Occipital lobe (tissue), 2 donors: ENCODE measurements around the gene CHSY1. TPM values are rescaled to one million over a fixed set of nuclear protein-coding genes. Genes with fewer than 3 reads are reported as not detected.

Experiments
- DNase-seq: peaks from one replicate; lab custom pipeline; 2025; lab: John Stamatoyannopoulos, UW
- total RNA-seq: library from RNA; depleted of rRNA; stranded (reverse); fragments of >200 nt; gene quantifications from one replicate; pipeline ENCODE4 v1.2.3, GENCODE V29; 2014

Gene CHSY1
- total RNA-seq, 1 donor from 2014 or later, result 23.9 TPM

DNA sequence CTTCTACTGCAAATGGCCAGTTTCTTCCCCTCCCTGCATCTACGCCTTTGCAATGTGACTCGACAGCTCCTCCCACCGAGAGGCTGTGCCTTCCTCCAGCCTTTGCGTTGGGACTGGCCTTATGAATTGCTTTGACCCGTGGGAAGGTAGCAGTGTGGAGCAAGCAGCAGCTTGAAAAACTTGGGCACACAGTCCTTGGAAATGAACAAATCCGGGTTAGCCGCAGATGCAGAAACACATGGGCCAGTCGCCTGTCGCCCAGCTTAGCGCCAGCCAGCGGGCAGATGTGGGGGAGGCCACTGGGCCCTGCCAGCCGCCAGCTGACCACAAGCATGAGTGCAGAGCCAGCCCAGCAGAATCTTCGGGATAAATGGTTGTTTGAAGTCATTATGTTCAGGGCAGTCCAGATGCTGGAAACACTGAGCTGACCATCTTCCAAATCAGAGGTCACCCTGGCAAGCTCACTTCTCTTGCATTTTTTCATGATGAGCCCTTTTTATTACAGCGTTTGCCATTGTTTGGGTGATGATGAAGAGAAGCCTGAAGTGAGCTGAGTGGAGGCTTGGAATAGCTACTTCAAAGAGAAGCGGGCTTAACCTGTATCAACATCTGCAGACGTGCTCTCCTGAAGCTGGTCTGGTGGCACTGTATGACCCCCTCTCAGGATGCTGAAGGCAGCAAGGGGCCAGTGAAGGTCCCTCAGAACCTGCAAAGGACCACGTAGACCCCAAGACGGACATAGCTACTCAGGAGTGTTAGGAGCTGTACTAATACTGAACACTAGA, 15.7 kb upstream of the CHSY1 start:
- peak; percentile 51 for DNase-seq

DNA sequence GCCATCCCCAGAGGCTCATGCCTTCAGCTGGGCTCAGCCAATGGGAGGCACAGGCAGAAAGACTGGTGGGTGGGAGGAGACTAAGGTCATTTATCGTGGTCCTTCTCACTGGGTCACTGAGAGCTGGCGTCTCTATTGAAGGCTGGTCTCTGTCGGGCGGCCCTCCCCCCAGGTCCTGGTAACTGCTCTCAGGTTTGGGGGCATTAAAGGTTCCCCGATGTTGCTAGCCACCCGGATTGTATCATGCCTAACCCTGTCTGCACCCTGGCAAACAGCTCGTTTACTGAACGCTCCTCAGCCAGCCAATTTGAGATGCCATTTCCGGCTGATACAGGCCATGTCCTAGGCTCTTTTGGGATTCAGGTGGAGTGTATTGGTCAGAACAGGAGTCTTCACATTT, 14.9 kb upstream of the CHSY1 start:
- no peak for DNase-seq

DNA sequence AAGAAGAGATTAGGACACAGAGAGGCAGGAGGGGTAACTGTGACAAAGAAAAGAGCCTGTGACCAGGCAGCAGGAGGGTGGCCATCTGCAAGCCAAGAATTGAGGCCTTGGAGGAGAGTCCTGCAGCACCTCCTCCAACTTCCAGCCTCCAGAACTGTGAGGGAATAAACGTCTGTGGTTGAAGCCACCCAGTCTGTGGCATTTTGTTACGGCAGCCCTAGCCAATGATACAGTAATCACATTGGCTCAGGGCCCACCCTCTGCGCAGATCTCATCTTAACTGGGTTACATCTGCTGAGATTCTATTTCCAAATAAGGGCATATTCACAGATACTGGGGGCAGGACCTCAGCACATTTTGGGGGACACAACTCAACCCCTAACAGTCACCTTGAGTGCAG, 14.2 kb upstream of the CHSY1 start:
- no peak for DNase-seq

DNA sequence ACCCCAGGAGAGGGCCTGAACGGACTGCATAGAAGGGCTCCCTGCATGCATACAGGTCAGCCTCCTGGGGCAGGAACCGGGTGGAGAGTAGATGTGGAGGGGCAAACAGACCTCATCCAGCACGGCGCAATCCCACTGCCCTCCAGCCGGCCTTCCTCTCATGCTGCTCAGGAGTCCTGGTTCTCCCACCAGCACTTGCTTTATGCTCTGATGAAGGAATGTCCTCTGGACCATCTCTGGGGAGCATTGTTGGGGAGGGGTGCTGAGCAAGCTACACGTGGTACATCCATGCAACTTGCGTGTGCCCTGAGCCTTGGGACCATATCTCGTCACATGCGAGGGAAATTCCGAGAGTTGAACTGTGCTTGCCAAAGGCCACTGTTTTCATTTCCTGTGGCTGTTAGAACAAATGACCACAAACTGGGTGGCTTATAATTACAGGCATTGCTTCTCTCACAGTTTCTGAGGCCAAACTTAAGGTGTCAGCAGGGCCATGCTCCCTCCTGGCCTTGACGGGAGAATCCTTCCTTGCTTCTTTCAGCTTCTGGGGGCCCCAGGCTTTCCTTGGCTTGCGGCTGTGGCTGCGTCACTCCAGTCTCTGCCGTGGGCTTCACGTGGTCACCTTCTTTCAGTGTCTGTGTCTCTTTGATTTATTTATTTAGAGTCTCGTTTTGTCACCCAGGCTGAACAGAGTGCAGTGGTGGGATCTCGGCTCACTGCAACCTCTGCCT, 13.2 kb upstream of the CHSY1 start:
- DNase-seq, result no peak

DNA sequence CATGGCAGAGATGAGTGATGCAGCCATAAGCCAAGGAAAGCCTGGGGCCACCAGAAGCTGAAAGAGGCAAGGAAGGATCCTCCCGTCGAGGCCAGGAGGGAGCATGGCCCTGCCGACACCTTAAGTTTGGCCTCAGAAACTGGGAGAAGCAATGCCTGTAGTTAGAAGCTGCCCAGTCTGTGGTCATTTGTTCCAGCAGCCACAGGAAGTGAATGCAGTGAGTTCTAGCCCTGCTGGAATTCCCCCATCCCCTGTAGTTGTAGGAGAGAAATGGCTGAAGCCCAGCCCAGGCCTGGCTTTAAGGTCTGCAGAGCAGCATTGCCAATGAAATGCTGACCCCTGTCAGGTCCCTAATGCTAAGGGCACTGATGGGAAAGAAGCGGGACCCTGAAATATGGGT, 12.2 kb upstream of the CHSY1 start:
- DNase-seq, result no peak

DNA sequence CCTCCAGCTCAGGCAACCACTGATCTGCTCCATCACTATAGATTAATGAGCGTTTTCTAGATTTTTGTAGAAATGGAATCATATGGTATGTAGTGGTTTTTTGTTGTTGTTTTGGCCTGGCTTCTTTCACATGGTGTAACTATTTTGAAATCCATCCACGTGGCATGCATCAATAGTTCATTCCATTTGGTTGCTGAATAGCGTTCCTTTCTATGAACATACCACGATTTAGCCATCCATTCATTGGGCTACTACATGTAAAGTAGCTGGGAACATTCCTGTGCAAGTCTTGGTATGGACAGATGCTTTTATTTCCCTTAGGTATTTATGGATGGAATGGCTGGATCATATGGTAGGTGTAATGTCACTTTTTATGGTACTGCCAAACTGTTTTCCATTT, 10.7 kb upstream of the CHSY1 start:
- no peak for DNase-seq

DNA sequence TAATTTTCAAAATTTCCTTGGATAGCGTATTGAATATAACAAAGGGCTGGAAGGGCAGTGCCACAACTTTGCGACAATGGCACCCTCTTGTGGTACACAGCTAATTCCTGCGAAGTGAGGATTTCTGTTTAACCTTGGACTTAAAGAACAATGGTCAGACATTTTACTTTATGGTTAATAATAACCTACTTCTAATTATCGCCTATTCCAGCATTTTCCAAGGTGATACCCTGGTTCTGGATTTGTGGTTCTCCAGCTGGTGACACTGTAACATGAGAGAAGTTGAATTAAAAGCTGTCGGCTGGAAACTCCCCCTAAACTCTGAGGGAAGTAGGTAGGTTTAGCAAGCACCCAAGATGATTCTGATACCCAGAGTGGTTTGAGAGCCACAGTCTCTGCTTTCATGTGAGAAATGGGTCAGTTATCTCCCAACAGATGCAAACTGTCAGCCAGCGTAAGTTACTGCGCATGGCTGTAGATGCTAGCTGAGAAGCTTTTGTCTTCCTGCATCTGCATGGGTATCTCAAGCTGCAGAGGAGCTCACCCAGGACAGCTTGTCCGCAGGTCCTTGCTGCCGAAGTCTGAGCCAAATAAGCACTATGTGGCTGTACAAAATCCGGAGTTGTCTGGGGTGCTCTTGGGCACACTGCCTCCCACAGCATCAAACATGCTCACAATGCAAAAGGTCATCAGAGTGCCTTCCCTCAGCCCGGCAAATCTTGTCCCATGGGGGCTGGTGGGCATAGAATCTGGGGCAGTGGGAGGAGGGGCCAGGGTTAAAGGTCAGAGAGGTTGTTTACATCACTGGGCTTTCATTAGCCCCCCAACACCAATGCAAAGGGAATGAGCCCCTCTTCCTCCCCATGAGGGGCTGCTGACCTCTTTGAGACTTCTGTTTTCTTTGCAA, 6.6 kb upstream of the CHSY1 start:
- DNase-seq, result no peak

DNA sequence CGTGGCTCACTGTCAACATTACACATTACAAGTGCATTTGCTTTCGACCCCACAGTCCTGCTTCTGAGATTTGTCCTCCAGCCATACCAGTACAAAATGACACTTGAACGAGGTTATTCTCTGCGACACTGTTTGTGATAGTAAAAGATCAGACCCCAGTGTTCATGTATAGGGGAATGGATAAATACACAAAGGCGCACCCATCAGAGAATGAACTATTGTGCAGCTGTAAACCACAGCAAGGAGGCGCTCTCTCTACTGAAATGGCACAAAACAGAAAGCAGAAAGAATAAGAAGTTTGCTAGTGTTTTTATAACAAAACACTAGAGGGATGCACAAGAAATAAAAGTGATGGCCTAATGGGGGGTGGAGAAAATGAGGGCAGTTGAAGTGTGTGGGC, 4.9 kb upstream of the CHSY1 start:
- no peak for DNase-seq

DNA sequence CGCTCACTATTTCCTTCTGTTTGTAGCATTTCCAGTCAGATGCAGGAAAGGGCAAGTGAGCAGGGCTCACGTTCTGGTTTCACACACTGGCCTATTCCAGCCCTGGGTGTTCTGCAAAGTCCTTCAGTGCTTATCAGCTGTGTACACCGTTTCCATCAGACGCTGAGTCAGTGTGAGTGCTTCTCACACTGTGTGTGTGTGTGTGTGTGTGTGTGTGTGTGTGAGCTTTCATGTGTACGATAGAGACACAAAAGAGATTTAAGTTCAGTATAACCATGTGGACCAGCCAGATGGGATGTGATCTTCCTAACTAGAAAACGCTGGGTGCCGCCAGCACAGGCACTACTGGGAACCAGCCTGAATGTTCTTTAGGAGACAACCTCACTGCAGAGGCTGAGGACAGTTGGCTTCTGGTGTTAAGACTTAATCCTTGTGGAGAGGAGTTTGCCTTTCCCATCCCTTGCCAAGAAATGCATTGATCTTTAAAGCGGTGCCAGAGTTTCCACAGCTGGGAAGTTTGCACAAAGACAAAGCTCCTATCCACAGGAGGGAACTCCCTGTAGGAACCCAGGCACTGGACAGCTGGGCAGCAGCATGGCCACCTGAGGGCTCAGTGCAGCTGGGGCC, 3.9 kb upstream of the CHSY1 start:
- DNase-seq, result no peak

DNA sequence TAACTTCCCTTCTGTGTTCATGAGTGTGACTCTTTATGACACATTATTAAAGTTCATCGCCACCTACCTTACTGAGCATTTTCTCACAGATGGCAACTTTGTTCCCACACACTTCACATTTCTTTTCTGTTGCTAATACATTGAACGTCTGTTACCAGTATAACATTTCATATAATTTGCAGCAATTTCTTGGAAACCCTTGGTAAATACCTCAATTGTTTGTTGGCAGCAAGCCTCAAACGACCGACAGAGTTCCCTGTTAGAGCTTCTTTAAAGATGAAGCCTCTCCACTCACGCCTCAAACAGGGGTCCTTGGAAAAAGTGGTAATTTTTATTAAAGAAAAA, 3.2 kb upstream of the CHSY1 start:
- DNase-seq, result no peak

DNA sequence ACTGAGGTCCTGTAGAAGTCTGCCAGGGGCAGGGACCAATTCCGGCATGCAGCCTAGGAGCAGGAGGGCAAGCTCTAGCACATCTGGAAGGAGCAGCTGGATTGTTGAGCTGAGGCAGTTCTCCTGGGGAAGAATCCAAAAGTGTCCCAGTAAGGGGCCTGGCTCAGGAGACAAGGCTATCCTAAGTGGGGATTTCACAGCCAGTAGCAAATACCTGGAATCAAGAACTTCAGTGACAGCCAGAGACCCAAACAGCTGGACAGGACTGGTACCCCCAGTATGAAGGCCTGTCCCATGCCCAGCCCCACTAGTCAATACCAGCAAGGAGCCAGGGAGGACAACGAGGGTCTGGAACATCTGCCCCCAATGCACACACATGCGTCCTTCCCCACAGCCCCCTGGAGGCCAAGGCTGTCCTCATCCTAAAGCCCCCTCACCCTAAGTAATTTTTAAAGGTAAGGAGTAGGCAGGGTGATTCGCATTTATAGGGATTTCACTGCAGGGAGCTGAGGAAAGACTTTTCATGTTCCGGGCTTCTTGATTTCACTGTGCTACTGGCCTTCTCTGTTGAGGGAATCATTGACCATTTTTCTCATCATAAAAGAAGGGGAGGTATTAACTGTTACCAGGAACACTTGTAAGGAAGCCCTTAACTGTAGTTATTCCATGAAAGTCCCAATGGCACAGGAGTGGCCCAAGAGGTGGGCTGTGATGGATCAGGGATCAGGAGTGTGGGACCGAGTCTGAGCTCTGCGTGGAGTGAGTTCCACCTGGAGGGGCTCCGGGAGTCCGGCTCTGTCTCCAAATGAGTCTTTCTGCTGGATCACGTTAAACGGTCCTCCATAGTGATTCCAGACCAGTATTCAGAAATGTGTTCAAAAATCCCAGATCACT, 2.6 kb upstream of the CHSY1 start:
- no peak for DNase-seq

DNA sequence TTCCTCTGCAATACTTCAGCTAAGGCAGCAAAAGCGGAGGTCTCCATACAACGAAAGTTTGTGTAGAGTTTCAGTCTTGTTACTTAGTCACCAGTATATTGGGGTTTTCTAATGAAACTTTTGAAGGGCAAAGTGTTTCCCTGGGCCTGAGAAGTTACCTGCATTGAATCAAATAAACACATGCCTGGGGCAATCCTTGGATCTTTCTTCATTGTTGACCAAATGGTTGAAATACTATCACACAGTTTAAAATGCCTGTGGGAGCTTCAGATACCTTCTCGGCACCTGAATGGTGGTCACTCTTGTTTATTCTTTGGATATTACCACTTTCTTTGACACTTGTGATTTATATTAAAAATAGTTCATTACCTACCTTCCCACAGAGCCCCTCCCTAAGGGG, 988 bp upstream of the CHSY1 start:
- DNase-seq, result no peak

DNA sequence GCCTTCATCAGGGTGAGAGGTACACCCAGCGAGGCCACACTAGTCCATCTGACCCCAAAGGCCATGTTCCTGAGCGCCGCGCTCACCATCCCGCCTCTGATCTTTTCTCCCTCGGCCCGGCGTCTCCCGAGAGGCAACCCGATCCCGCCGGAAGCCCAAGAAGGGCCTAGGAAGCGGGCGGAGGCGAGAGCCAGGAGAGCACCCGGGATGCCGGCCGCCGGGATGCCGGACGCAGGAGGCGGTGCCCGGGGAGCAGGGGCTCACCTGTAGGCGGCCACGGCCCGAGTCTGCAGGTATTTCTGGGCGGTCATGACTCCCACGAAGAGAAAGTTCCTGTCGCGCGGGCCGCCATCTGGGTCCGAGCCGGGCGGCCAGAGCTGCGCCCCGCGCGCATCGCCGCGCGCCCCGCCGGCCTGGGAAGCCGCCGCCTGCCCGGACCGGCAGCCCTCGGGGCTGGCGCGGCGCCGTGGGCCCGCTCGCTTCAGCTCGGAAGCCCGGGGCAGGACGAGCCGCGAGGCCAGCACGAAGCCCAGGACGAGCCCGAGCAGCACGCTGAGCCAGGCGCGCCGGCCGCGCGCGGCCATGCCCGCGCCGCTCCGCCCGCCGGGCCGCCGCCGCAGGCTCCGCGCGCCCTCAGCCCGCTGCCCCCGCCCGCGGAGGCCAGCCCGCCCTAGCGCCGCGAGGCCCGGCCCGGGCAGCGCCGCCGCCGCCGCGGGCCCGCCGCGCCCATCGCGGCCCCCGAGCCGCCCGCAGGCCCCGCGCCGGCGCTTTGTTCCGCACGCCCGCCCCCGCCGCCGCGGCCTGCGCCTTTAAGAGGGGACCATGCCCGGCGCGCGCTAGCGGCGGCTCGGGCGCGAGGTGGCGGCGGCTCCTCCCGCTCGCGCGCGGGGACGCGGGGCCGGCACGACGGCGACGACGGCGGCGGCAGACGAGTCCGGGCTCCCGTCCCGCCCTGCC, 697 bp downstream of the CHSY1 start:
- no peak for DNase-seq

DNA sequence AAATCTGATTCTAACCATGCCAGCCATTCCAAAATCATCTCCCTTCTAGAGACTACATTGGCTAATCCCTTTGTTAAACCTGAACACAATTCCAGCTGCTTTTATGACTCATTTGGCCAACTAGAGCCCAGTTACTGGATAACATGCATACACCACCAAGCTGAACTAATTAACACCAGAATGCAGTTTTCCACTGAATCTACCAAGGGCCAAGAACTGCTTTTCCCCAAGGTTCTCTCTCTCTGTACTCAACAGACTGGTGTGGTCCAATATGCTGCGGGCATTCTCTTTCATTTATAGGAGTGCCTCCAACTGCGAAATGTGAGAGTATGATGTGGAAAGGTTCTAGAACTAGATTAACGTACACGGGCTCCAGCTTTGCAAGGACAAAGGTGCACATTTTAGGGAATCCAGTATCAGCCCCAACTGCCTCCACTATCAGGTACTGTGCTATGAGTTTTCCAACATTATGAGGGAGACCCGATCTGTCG, 1.5 kb downstream of the CHSY1 start:
- DNase-seq, result no peak

DNA sequence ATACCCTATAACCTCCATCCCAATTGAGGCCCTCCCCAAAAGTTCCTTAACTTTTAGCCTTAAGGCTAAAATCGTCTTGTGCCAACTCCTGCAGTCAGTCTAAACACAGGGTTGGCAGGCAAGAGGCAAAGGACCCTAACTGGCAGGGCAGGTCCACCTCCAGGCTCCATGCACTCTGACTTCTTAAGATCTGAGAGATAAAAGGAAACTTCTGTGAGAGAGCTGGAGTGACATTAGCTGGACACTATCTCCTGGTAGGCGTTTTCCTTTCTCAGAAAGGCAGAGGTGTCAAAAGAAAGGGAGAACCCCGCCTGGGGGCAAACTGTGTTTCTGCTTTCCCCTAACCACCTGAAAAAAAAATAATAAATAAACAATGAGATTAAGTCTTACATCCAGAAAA, 3.6 kb downstream of the CHSY1 start:
- no peak for DNase-seq

DNA sequence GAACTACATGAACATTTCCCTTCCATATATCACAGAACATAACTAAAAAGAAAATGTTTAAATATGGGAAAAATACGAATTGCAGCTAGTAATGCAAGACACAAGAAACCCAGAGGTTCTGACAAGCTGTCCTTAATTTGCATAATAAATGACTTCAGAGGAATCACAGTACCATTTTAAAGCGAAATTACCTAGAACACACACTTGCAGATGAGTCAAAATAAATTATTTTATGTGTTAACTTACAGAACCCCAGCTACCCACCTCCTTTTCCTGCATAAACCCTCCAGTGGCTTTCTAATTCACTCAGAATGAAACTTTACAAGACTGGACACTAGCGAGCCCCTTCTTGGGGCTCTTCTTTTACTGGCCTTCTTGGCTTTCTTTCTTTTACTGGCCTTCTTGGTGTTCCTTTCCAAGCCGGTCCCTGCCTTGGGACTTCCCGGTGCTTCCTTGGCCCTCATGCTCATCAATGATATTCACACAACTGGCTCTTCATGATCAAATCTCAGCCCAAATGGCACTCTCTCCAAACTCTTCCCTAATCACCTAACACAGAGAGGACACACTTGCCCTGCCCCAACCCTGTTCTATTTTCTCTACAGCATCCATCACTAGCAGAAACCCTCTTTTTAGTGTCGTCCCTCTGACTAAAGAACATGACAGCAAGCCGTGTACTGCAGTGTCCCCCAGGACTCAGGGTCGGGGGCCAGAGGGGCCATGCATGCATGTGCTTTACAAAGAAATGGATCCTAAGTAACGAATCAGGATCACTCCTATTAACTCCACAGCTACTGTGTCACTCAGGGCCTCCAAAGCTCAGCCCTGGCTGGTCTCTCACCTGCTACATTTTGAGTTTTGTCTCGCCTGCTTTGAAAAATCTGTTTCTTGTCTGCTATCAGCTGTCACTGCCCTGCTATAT, 4.8 kb downstream of the CHSY1 start:
- no peak for DNase-seq

DNA sequence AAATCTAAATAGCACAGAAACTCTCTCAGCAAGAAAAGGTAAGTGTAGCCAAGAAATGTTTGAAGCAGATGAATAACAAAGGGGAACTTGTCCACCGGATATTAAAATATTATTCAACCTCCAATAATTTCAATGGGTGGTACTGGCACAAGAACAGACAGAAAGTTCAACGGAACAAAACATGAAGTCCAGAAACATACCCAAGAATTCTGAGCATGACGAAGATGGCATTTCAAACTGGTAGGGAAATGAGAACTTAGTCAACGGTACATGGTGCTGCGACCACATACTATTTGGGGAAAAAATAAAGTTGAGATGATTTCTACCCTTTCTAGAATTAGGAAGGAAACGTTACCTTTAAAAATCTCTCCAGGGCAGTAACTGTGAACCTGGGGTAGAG, 5.5 kb downstream of the CHSY1 start:
- DNase-seq, result no peak
